Measurements from ENCODE around the gene KRTAP5-8. TPM values are rescaled to one million over a fixed set of nuclear protein-coding genes. Genes with fewer than 3 reads are reported as not detected.

KRTAP5-8 gene
- total and polyA plus RNA-seq, 9 of the 15 experiments (the other 6 are each of a cell fraction or from before 2014, with no cell fraction given): not detected

DNA sequence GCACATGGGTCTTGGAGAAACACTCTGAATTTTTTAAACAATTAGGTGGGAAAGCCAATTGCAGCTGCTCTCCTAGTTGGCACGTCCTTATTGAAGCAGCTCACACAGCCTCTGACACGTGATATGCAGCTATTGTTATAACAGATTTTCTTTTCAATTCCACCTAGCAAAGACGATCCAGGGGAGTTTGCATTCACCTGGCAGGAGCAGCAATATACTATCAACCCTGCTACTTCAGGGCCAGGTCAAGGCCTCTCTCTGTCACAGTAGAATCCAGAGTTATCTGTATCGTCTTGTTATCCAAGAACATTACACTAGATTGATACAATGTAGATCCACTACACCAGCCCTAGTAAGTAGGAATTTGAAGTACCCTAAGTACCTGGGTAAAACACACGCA, 36.6 kb downstream of the KRTAP5-8 start:
- Histone ChIP-seq H3K79me2 (ENCODE audit: control insufficient read depth, insufficient read depth, low read length) (no peaks in the 10 kb centered on the region), H2AFZ (ENCODE audit: low read depth, low read length) (no peak overlapping the region), H3K36me3 (ENCODE audit: control insufficient read depth, insufficient read depth, low read length) (no peaks in the 10 kb centered on the region), H3K27me3 (ENCODE audit: control insufficient read depth in 2 of 2, insufficient read depth in 2 of 2, low read length in 2 of 2) (peaks cover 44 to 63% of the 10 kb centered on the region in 2 experiments), H3K9me1 (ENCODE audit: control insufficient read depth, insufficient read depth, low read length) (no peaks in the 10 kb centered on the region), H3K9me3 (replicated peaks; ENCODE audit: control insufficient read depth, insufficient read depth, low read depth, low read length) (no peaks in the 10 kb centered on the region), H4K20me1 (replicated peaks; ENCODE audit: control insufficient read depth, insufficient read depth, low read length) (no peaks in the 10 kb centered on the region), H3K27ac (ENCODE audit: extremely low read depth, low read depth, low read length) (no peak overlapping the region), H3K4me3 (no peak overlapping the region), H3K4me2 (ENCODE audit: insufficient read depth, low read length) (no peak overlapping the region), H3K4me1 (replicated peaks in 1 of 2; ENCODE audit: control insufficient read depth in 2 of 2, insufficient read depth in 2 of 2, low read length in 2 of 2) (no peaks in the 10 kb centered on the region), H3K9ac (ENCODE audit: insufficient read depth in 1 of 2, low read depth in 2 of 2, low read length in 2 of 2) (no peak overlapping the region)
- no peak for FAIRE-seq
- WGBS (ENCODE audit: insufficient coverage, low coverage, missing lambda C conversion rate): 1% methylated on average over 5 of the region's 5 CpGs
- no peak for DNase-seq (ENCODE audit: extremely low read depth in 1 of 4, low spot score in 3 of 4)
- CTCF ChIA-PET (ENCODE audit: low intra/inter-chr PET ratio): no interaction called here
- POLR2A ChIA-PET: interaction anchor here (0.6 kb wide), 2 partner anchors 163 to 481 kb away, joined by 3 to 4 read pairs; no protein-coding TSS in a partner anchor
- in situ Hi-C loops (cut with MboI) (no loop called here), intact Hi-C loops (cut with micrococcal nuclease) (no loop called here)
- no peak for ATAC-seq
- no TSS peak for BruUV-seq (replicated peaks)
- TF ChIP-seq DMBX1 (CRISPR knock-in tag; IDR thresholded peaks at IDR 0.05; ENCODE audit: borderline replicate concordance): no peak
- TF ChIP-seq ZNF75A (CRISPR knock-in tag; IDR thresholded peaks at IDR 0.05): no peak
- no peak for TF ChIP-seq CREM (IDR thresholded peaks at IDR 0.05; ENCODE audit: low read depth)
- TF ChIP-seq TCF3 (CRISPR knock-in tag; IDR thresholded peaks at IDR 0.05): no peak
- TF ChIP-seq FOXJ2 (tag; IDR thresholded peaks at IDR 0.05): no peak
- TF ChIP-seq, protein P1, sequence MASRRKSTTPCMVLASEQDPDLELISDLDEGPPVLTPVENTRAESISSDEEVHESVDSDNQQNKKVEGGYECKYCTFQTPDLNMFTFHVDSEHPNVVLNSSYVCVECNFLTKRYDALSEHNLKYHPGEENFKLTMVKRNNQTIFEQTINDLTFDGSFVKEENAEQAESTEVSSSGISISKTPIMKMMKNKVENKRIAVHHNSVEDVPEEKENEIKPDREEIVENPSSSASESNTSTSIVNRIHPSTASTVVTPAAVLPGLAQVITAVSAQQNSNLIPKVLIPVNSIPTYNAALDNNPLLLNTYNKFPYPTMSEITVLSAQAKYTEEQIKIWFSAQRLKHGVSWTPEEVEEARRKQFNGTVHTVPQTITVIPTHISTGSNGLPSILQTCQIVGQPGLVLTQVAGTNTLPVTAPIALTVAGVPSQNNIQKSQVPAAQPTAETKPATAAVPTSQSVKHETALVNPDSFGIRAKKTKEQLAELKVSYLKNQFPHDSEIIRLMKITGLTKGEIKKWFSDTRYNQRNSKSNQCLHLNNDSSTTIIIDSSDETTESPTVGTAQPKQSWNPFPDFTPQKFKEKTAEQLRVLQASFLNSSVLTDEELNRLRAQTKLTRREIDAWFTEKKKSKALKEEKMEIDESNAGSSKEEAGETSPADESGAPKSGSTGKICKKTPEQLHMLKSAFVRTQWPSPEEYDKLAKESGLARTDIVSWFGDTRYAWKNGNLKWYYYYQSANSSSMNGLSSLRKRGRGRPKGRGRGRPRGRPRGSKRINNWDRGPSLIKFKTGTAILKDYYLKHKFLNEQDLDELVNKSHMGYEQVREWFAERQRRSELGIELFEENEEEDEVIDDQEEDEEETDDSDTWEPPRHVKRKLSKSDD (conservative IDR thresholded peaks at IDR 0.05; ENCODE audit: low read length): no peak
- no peak for TF ChIP-seq BRCA1 (IDR thresholded peaks at IDR 0.05)
- TF ChIP-seq BRCA1 (CRISPR knock-in tag; IDR thresholded peaks at IDR 0.05): no peak
- TF ChIP-seq, protein P2, sequence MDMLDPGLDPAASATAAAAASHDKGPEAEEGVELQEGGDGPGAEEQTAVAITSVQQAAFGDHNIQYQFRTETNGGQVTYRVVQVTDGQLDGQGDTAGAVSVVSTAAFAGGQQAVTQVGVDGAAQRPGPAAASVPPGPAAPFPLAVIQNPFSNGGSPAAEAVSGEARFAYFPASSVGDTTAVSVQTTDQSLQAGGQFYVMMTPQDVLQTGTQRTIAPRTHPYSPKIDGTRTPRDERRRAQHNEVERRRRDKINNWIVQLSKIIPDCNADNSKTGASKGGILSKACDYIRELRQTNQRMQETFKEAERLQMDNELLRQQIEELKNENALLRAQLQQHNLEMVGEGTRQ (CRISPR knock-in tag; IDR thresholded peaks at IDR 0.05): no peak
- no peak for TF ChIP-seq ZNF584 (CRISPR knock-in tag; IDR thresholded peaks at IDR 0.05; ENCODE audit: low read depth)
- TF ChIP-seq SLC30A9 (CRISPR knock-in tag; IDR thresholded peaks at IDR 0.05): no peak
- TF ChIP-seq, protein P3, sequence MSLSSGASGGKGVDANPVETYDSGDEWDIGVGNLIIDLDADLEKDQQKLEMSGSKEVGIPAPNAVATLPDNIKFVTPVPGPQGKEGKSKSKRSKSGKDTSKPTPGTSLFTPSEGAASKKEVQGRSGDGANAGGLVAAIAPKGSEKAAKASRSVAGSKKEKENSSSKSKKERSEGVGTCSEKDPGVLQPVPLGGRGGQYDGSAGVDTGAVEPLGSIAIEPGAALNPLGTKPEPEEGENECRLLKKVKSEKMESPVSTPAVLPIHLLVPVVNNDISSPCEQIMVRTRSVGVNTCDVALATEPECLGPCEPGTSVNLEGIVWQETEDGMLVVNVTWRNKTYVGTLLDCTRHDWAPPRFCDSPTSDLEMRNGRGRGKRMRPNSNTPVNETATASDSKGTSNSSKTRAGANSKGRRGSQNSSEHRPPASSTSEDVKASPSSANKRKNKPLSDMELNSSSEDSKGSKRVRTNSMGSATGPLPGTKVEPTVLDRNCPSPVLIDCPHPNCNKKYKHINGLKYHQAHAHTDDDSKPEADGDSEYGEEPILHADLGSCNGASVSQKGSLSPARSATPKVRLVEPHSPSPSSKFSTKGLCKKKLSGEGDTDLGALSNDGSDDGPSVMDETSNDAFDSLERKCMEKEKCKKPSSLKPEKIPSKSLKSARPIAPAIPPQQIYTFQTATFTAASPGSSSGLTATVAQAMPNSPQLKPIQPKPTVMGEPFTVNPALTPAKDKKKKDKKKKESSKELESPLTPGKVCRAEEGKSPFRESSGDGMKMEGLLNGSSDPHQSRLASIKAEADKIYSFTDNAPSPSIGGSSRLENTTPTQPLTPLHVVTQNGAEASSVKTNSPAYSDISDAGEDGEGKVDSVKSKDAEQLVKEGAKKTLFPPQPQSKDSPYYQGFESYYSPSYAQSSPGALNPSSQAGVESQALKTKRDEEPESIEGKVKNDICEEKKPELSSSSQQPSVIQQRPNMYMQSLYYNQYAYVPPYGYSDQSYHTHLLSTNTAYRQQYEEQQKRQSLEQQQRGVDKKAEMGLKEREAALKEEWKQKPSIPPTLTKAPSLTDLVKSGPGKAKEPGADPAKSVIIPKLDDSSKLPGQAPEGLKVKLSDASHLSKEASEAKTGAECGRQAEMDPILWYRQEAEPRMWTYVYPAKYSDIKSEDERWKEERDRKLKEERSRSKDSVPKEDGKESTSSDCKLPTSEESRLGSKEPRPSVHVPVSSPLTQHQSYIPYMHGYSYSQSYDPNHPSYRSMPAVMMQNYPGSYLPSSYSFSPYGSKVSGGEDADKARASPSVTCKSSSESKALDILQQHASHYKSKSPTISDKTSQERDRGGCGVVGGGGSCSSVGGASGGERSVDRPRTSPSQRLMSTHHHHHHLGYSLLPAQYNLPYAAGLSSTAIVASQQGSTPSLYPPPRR (CRISPR knock-in tag; IDR thresholded peaks at IDR 0.05; ENCODE audit: borderline replicate concordance): no peak
- TF ChIP-seq MYBL2 (IDR thresholded peaks at IDR 0.05; ENCODE audit: low read depth): no peak
- no peak for TF ChIP-seq MYBL2 (CRISPR knock-in tag; IDR thresholded peaks at IDR 0.05; ENCODE audit: borderline replicate concordance)
- TF ChIP-seq RBM34 (IDR thresholded peaks at IDR 0.05; ENCODE audit: borderline replicate concordance, insufficient read depth, low read length): no peak
- no peak for TF ChIP-seq KLF10 (CRISPR knock-in tag; IDR thresholded peaks at IDR 0.05)
- no peak for TF ChIP-seq ZFP1 (CRISPR knock-in tag; IDR thresholded peaks at IDR 0.05)
